HG03039 (cell line): Measurements from ENCODE around the gene C6orf132.
"Not testable (repeated sequence)": the region's sequence is repeated elsewhere in the genome, so short reads cannot be mapped to it uniquely, and the experiment has no call there.

ENCODE experiments used
- ATAC-seq: cut with Tn5 transposase; IDR thresholded peaks from one replicate; pipeline ENCODE4 v1.9.1; 2021; ENCODE audit warnings: mild to moderate bottlenecking, moderate library complexity; ENCODE audit not compliant: unreplicated experiment

The C6orf132 gene, protein sequence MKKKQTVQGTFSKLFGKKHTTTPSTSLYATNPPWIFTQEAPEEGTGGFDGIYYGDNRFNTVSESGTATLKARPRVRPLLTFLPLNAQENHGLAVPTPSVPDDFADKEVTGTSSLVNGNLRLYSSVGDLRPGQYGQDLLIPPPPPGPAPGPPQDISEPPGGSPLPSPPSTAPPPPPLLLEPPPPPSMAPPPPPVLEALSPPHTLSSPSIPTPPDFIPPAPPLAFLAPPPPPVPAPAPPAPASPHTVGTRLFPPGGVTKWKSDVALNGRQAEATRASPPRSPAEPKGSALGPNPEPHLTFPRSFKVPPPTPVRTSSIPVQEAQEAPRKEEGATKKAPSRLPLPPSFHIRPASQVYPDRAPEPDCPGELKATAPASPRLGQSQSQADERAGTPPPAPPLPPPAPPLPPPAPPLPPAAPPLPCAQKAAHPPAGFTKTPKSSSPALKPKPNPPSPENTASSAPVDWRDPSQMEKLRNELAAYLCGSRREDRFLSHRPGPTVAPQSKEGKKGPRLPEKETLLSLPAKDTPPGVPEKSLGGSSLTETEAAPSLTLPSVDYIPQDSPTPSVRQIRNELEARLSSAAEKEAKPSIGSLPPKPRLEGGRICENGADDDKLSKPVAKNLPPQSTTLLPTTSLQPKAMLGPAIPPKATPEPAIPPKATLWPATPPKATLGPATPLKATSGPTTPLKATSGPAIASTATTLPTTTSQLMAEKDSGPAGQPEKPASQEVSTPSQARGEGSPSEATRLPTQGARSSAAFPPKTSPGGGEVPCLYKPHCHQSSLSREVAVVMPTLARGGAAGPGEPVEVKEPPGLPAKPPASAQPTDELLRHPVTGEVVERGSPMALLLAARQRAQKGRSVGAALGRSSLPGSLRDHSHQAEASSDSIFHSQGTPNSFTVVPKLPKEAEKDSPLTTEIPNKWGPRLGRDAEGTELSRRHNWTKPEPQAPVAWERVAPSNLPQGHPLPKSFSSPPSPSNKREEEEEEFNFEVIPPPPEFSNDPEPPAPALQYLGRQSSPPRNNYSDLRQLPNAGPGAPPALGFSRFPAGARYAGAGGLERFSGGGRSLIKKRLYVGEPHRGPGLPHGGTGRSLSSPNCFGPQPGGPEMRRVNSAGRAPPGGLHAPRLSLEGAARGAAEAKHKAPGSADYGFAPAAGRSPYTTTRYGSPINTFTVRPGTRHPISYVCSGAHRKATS

DNA sequence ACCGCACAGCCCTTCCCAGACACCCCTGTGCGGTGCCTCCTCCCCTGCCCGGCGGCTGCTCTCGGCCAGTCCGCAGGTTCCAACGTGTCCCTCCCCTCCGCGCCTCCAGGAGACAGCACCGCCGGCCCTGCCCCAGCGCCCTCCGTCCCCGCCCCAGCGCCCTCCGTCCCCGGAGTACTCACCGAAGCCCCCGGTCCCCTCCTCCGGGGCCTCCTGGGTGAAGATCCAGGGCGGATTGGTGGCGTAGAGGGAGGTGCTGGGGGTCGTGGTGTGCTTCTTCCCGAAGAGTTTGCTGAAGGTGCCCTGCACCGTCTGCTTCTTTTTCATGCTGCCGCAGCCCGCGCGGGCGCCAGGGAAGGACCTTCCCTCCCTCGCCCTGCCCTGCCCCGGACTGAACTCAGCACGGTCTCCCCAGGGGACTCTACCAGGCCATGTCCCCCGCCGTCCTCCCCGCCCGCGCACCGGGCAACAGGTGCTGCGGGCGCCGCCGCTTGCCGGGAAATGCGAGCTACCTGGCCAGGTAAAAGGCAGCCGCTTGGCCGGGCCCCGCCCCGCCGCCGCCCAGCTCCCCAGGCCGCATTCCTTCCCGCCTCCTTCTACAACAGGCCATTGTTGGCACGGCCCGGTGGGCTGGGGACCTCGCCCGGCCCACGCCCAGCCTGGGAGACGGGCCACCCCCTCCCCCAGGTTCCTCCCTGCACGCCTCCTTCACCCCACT lies at the start of gene C6orf132:
Gene C6orf132 (minus strand): TSS at position 503 of the 718 bp plus-strand sequence. CDS start 176 bp downstream, at position 327.
- ATAC-seq, result no peak

DNA sequence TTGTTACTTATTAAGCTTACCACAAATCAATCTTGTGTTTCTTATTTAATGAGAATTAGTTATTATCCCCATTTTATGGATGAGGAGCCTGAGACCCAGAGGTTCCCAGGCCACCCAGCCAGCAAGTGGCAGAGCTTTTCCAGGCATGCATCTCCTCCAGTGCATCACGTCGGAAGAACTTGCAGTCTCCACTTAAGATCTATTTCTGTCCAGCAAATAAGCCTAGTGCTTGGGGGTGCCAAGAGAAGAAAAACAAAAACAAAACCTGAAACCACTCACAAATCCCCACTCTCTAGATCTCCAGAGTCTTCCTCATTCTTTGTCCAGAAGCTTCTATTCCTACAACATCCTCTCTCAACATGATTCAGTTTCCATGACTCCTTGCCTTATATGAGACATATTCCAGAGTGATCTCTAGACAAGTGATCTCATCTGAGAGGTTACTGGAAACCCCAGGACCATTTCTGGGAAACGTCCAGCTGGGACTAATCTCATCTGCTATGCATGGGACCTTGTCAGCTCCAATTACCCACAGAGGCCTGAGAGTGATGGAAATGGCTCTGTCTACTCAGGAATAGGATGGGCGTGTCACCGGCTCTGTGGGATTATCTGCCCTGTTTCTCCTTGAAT lies 48.2 kb upstream of the C6orf132 start:
- ATAC-seq, result no peak

DNA sequence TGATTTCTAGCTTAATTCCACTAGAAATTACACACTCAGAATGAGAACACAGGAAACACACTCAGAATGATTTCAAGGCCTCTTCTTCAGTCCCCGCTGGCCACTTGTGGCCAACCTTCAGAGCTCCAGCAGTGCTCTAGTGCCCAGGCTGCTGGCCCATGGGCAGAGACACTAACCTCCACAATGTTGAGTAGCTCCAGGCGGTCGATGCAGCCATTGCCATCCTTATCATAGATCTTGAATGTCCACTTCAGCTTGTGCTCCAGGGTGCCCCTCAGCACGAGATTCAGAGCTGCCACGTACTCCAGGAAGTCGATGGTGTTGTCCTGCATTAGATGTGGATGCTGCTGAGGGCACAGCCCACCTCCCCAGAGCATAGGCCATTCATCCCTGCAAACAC lies 46.0 kb upstream of the C6orf132 start:
- no peak for ATAC-seq

DNA sequence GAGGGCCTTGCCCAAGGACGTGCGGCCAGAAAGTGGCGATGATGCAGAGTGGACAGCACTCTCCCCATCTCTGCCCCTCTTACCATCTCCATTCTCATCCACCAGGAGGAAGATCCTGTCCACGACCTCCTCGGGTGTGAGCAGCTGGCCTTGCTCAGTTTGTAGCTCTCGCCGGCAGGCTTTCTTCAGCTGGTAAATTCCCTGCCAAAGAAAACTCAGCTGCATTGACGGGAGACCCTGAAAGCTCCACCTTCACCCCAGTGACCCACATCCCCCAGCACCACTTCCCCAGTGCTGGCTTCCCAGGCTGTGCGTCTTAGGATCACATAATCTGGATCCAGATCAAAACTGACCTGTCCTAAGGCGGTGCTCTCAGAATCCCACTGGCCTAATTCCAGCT lies 43.2 kb upstream of the C6orf132 start:
- ATAC-seq, result no peak

DNA sequence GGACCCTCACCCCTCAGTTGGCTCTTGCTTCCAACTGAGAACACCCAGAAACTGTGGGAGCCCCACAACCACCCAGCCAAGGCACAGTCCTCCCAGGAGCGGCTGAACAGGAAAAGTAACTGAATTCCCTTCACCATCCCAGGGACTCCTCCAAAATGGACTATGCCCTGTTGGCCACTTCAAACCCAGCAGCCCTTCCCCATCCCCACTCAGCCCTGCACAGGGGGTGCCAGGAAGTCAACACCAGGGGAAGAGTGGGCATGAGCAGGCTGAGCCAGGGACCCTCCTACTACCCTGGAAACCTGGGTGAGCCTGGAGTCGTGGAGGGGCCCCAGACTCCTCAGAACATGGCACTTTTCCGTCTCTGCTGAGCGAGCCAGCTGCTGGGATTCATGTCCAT lies 42.1 kb upstream of the C6orf132 start:
- ATAC-seq, result no peak

DNA sequence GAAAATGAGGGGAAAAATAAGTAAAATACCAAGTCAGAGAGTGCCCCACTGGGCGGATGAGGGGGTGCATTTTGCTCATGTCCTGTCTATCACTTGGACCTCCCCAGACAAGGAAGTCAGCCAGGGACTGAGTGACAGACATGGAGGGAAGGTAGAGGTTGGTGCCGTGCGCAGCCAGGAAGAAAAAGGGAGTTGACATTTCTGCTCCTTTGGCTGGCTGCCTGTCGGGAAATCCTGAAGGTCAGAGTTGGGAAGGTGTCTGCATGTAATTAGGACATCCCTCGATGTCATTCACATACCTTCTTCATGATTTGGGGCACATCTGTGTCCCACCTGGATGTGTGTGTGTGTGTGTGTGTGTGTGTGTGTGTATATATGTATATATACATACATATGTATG lies 39.7 kb upstream of the C6orf132 start:
- ATAC-seq, result no peak

DNA sequence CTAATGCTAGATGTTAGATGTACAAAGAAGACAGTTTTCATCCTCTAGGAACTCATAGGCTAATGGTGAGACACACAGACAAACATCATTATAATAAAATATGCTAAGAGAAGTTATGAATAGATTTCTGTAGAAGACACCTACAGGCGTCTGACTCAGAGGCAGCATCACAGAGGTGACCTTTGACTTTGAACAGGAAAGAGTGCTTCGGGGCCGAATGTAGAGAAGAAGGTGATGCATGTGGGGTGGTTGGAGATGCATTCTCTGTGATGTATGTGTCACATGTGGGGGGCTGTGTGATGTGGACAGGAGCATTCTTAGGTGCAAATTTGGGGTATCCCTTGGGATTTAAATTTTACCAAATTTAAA lies 37.5 kb upstream of the C6orf132 start:
- no peak for ATAC-seq

DNA sequence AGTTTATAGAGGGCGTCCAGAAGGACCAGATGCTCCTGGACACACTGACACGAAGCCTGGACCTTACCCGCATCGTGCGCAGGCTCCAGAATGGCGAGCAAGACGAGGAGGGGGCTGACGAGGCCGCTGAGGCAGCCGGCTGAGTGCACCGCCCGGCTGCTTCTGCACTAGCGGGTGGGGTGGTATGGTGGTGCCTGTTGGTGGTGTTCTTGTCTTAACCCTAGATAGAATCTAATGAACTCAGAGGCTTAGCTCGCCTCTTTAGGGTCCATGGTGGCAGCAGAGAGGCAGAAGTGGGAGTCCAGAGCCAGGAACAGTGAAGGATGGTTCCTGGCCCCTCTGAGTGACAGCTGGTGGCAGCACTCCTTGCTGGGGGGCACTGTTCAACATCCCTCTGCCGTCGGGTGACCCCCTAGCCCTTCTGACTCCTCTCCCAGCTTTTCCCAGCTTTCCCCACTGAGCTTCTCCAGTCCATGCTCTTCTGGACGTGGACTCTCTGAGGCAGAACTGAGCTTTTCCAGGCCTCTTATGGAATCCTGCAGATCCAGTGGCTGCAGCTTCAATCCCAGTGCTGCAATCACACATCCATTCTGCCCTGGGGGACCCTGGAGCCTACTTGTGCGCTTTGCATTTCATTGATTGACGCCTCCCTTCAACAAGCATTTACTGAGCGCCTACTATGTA lies 37.0 kb upstream of the C6orf132 start:
- no peak for ATAC-seq

DNA sequence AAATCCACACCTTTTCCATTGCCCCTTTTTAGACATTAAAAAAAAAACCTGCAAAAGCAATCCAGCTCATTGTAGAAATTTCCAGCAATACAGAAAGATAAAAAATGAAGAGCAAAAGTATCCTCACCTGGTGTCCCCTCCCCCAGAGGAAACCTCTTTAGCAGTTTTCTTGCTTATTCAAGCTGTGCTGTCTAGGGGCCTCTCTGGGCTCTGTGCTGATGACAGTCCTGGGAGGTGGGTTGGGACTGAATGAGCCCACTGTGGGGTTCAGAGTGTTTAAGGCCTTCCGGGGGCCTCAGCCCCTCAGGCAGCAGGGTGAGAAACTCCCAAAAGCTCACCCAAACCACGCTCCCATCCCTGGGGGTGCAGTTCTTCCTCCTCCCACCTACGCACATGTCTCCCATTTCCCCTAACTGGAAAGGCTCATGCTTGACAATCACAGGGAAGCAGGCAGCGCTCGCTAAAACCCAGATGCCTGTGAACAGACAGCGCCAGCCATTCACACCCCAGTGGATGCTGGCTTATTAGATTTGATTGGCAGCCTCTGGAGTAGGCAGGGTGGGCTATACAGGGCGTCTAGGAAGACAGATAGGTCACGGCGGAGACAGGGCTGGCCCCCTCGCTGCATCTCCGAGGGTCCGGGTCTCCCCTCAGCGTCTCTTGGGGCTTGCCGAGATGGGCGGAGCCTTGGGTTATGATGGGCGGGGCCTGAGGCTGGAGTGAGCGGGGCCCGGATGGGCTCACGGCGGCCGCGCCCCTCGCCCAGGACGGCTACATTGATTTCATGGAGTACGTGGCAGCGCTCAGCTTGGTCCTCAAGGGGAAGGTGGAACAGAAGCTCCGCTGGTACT lies 35.3 kb upstream of the C6orf132 start:
- ATAC-seq, result no peak

DNA sequence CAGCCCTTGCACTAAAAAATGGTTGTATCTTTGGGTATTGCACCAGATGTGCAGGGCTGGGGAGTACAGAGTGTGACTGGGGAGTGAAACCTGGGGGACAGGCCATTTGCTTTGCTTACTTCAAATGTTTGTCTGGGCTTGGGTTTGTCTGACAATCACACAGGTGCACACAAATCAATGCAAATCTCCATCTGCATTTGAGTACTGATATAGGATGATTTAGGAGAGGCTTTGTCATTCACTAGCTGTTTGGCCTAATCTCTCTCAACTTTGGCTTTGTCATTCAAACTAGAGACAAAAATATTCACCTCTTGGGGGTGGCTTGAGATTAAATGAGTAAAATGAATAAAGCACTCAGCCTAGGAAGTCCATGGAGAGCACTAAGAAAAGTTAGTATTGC lies 34.6 kb upstream of the C6orf132 start:
- no peak for ATAC-seq

DNA sequence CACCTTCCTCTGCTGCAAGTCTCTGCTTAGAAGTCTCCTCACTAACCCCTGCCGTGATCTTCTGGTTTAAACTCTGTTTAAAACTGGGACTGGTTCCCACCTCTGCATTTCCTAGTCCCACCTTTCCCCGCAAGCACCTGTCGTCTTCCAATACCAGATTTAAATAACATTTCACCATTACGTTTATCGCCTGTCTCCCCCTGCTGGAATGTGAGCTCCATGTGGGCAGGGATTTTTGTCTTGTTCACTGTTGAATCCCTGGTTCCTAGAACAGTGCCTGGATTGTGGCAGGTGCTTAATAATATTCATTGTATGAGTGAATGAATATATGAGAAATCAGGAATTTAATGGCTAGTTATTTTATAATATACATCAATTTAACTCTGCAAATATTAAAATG lies 33.4 kb upstream of the C6orf132 start:
- no peak for ATAC-seq

DNA sequence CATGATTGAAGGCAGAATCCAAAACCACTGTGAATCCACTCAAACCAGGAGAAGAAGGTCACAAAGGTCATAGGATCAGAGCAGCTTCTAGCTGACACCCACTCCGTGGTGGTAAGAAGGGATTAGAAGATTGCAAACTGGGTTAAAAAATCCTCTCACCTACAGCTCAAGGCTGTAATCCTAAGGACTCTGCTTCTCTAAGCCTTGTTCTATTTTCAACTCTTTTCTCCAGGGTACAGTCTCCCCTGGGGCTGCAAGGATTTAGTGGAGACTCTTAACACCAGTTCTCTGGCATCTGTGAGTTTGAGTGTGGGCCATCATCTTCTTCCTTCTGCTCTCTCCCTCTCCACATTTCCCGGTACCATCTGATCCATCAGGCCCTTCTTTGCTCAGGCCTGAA lies 30.7 kb upstream of the C6orf132 start, which contains the start of gene GUCA1A:
Gene GUCA1A (plus strand): TSS at position 264 of the 400 bp plus-strand sequence. CDS start 250 bp downstream, outside the sequence.
- ATAC-seq, result no peak

DNA sequence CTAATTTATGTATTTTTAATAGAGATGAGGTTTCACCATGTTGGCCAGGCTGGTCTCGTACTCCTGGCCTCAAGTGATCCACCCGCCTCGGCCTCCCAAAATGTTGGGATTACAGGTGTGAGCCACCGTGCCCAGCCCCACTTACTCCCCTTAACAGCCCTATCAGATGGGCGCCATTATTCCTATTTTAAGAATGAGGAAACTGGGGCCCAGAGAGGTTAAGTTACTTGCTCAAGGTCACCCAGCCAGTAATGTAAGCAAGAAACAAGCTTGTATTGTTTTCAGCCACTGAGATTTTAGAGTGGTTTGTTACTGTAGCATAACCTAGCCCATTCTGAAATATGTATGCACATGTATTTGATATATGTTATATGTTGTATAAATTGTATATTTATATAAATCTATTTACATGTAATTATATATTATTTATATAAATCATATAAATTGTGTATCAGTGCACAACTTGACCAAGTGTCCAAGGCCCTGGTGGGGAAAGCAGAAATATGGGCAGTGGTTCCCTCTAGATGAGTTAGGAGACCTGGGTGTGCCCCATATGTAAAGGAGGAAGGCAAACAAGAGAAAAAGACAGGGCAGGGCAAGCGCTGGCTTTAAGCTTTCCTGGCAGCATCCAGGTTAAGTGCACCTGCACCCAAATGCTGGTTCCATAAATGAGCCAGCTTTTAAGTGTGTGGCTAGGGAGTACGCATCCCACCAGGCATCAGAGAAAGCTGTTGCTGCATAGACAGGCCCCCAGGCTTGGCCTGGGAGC lies 29.6 kb upstream of the C6orf132 start:
- no peak for ATAC-seq

DNA sequence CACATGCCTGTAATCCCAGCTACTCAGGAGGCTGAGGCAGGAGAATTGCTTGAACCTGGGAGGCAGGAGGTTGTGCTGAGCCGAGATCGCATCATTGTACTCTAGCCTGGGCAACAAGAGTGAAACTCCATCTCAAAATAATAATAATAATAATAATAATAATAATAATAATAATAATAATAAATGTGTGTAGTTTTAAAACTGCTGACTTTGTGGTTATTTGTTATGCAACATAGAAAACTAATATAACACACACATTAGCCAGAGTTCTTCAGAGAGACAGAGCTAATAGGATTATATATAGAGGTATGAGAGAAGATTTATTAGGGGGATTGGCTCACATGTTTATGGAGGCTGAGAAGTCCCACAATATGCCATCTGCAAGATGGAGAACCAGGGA lies 27.4 kb upstream of the C6orf132 start:
- not testable (repeated sequence) for ATAC-seq

DNA sequence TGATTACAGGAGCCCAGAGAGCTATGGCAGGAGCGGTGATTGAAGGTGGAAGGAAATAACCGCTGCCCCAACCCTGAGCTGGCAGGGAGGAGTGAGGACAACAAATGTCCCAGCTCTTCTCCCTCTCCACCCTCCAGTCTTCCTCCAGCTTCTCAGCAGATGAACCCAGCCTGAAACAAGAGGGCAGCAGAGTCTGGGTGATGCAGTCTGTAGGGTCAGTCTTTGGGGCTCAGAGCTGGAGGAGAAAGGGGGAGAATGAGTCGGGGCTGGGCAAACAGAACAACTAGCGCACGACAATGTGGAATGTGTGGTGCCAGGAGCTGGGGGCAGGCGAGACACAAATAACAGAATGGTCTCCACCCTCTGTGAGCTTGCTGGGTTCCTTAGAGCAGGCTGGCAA lies 26.2 kb upstream of the C6orf132 start:
- no peak for ATAC-seq

DNA sequence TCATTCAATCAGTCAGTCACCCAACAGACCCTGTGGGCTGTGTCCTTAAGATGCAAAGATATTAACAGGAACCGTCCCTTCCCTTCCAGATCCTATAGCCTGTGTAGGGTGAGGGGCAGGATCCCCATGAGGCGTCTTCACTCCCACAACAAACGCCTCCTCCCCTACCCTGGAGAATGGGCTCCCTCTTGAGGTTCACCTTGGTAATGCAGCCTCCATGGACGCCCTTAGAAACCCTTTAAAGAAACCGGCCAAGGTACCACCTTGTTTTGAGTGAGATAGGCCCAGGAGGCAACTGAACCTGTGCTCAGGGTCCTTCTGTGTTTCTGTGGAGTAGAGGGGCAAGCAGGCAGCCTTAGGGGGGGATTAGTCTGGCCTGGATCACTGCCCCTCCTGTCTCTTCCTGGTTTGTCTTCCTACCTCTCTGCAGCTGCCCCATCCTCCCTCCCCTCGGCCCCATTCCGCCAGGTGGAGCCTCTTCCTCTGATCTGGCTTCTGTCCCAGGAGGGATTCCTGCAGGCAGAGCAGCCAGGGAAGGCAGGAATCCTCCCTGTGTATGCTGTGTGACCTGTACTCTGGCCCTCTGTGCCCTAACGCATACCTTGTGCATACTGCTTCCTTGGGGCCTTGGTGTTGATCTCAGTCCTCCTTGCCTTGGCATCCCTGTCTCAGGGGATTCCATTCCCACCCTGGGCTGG lies 24.2 kb upstream of the C6orf132 start:
- no peak for ATAC-seq

DNA sequence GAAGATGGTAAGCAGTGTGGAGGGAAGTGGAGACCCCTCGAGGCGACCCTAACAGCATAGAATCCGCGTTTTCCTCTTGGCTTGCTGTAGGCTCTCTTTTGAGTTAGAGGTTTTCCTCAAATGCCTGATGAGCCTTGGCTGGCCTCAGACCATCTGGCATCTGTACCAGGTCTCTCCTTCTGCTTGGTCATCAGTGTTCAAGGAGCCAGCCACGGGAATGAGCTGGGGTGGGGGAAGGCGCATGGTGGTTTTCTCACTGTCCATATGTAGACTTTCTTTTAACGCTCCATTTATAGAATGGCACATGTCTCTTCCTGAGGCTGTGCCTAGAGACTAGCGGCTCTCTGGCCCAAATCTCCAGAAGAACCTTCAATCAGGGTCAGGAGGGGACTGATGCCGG lies 22.6 kb upstream of the C6orf132 start:
- ATAC-seq, result no peak
